K562 (cell line): Measurements from ENCODE around the gene SKAP1. TPM values are rescaled to one million over a fixed set of nuclear protein-coding genes. Genes with fewer than 3 reads are reported as not detected.

ENCODE experiments used
- ARID3B ChIP-seq: fragments of 250-450 bp; sonication (Bioruptor Pico); IDR thresholded peaks from 2 replicates; pipeline ENCODE4 v1.4.0; 2020; ENCODE audit warnings: borderline replicate concordance
- ATF1 ChIP-seq, 2 experiments: fragments of 450-650 bp in 1 of 2; IDR thresholded peaks; 2 replicates each; pipeline ENCODE4 v1.6.1; 2016; ENCODE audit warnings: missing compliant biosample characterization in 1 of 2, missing genetic modification characterization in 1 of 2
- CTBP1 ChIP-seq: fragments of 450-650 bp; IDR thresholded peaks from 2 replicates; pipeline ENCODE4 v1.6.1; 2016; ENCODE audit warnings: borderline replicate concordance
- E2F6 ChIP-seq, 2 experiments: IDR thresholded peaks; 2 replicates each; pipeline ENCODE4 v1.6.1; 2011; ENCODE audit warnings: borderline replicate concordance in 1 of 2, control low read depth in 1 of 2, low read depth in 1 of 2, low read length in 1 of 2, mild to moderate bottlenecking in 1 of 2, mixed read lengths in 1 of 2, moderate library complexity in 1 of 2; ENCODE audit not compliant: insufficient read depth in 1 of 2, insufficient read length in 1 of 2, poor library complexity in 1 of 2, severe bottlenecking in 1 of 2; ENCODE audit errors: extremely low read depth in 1 of 2
- ELF1 ChIP-seq: fragments of 200-800 bp; sonication (Bioruptor generic); IDR thresholded peaks from 2 replicates; pipeline ENCODE4 v1.6.1; 2016; ENCODE audit warnings: missing genetic modification characterization, missing compliant biosample characterization
- HLTF ChIP-seq: fragments of 450-650 bp; IDR thresholded peaks from 2 replicates; pipeline ENCODE4 v1.6.1; 2016
- HMGXB4 ChIP-seq: sonication (generic); formaldehyde crosslinking; IDR thresholded peaks from 2 replicates; pipeline ENCODE4 v1.8.1; 2023; ENCODE audit warnings: mild to moderate bottlenecking, missing genetic modification reagents
- MYC ChIP-seq, 2 experiments: fragments of 250-450 bp in 1 of 2; sonication (Bioruptor Pico) in 1 of 2; IDR thresholded peaks; 2 replicates each; pipeline versions ENCODE4 v1.5.1 to v1.6.1; 2012 to 2021; ENCODE audit warnings: low read depth in 2 of 2, borderline replicate concordance in 1 of 2, improper control_type of control experiment in 1 of 2, low read length in 1 of 2, mild to moderate bottlenecking in 1 of 2, moderate library complexity in 1 of 2
- PHF8 ChIP-seq: fragments of 200-600 bp; sonication (generic); IDR thresholded peaks from 2 replicates; pipeline ENCODE4 v1.6.1; 2012; ENCODE audit warnings: mixed run types, mild to moderate bottlenecking, inconsistent platforms, low read length, moderate library complexity, borderline replicate concordance
- POLR2H ChIP-seq: IDR thresholded peaks from 2 replicates; pipeline ENCODE4 v1.6.1; 2016; ENCODE audit warnings: missing genetic modification characterization, low read depth, mild to moderate bottlenecking, control low read depth, missing compliant biosample characterization, moderate library complexity
- TFAM ChIP-seq: fragments of 250-450 bp; sonication (Bioruptor Pico); conservative IDR thresholded peaks from 2 replicates; pipeline ENCODE4 v1.5.0; 2021; ENCODE audit warnings: mild to moderate bottlenecking, moderate library complexity
- THAP12 ChIP-seq: fragments of 250-450 bp; sonication (Bioruptor Pico); IDR thresholded peaks from 2 replicates; pipeline ENCODE4 v1.9.0; 2021; ENCODE audit warnings: mild to moderate bottlenecking, inconsistent platforms
- ZBTB2 ChIP-seq: fragments of 450-650 bp; IDR thresholded peaks from 2 replicates; pipeline ENCODE4 v1.6.1; 2016; ENCODE audit warnings: antibody characterized with exemption
- ZBTB33 ChIP-seq: sonication (generic); formaldehyde crosslinking; IDR thresholded peaks from 2 replicates; pipeline ENCODE4 v1.8.1; 2023; ENCODE audit warnings: mild to moderate bottlenecking, missing genetic modification reagents
- polyA plus RNA-seq, 8 experiments: library from polyadenylated mRNA; depleted of rRNA in 4 of 8; stranded (reverse) in 5 of 8; unstranded in 3 of 8; fragments of >200 nt; fragmentation: Nextera tagmentation in 2 of 8; fragmentation: Illumina TruSeq in 1 of 8; extraction: Ambion mirVana in 2 of 8; extraction: Trizol in 1 of 8; gene quantifications; 2 replicates each; pipeline versions ENCODE4 v1.2.1 to v1.2.3, GENCODE V29; 2011 to 2014; ENCODE audit warnings: inconsistent platforms in 1 of 8, missing spikeins in 1 of 8
- total RNA-seq, 7 experiments: library from RNA; depleted of rRNA in 6 of 7; stranded (reverse); fragments of >200 nt in 6 of 7; fragmentation: Illumina TruSeq in 2 of 7; extraction: Trizol in 2 of 7; gene quantifications; 2 replicates each; pipeline versions ENCODE4 v1.2.1 to v1.2.3, GENCODE V29; 2011 to 2021; ENCODE audit warnings: low replicate concordance in 1 of 7

The SKAP1 gene
- total and polyA plus RNA-seq, 9 of the 15 experiments (the other 6 are each of a cell fraction or from before 2014, with no cell fraction given), result 0.06 to 0.80 (median 0.10) TPM; not detected in 4

- TF ChIP-seq E2F6 (IDR thresholded peaks at IDR 0.05; ENCODE audit: borderline replicate concordance in 1 of 2, extremely low read depth in 1 of 2, insufficient read depth in 1 of 2, insufficient read length in 1 of 2, low read depth in 1 of 2, low read length in 1 of 2, poor library complexity in 1 of 2, severe bottlenecking in 1 of 2) (peak in 1 of 2 experiments; percentile 78), ELF1 (tag) (no peak), CTBP1 (peak; percentile 91), MYC (IDR thresholded peaks at IDR 0.05; ENCODE audit: low read depth, low read length) (peak; percentile 78), MYC (CRISPR knock-in tag; IDR thresholded peaks at IDR 0.05; ENCODE audit: borderline replicate concordance, low read depth) (no peak), ZBTB33 (CRISPR knock-in tag) (peak; percentile 67), HMGXB4 (CRISPR knock-in tag) (peak; percentile 85; the same call in 1 of the 2 replicates), THAP12 (CRISPR knock-in tag) (peak; percentile 79; the same call in 1 of the 2 replicates), ARID3B (CRISPR knock-in tag) (peak; percentile 57; the same call in 1 of the 2 replicates), ATF1 (CRISPR knock-in tag; IDR thresholded peaks at IDR 0.05) (no peak), ATF1 (tag; IDR thresholded peaks at IDR 0.05) (peak; percentile 75), HLTF (peak; percentile 15; the same call in 1 of the 2 replicates), ZBTB2 (peak; percentile 72; the same call in 1 of the 2 replicates), TFAM (no peak), POLR2H (tag) (peak; percentile 51; the same call in 1 of the 2 replicates), PHF8 (peak; percentile 77; the same call in 1 of the 2 replicates)
These were observed 328.8 kb downstream of the SKAP1 start, which contains the start of gene CBX1 (continued) for GRCh38 chr17:48101012-48101720.
